NCI-H1417 treated with DMSO at 0.1 percent for 48 hours (cell line): Measurements from ENCODE around the gene BLNK.
A peak's percentile ranks its signal among the peaks of the same experiment; 100 is the strongest.

ENCODE experiments used
- DNase-seq: peaks from one replicate; lab custom pipeline; 2025; lab: John Stamatoyannopoulos, UW

The BLNK gene

DNA sequence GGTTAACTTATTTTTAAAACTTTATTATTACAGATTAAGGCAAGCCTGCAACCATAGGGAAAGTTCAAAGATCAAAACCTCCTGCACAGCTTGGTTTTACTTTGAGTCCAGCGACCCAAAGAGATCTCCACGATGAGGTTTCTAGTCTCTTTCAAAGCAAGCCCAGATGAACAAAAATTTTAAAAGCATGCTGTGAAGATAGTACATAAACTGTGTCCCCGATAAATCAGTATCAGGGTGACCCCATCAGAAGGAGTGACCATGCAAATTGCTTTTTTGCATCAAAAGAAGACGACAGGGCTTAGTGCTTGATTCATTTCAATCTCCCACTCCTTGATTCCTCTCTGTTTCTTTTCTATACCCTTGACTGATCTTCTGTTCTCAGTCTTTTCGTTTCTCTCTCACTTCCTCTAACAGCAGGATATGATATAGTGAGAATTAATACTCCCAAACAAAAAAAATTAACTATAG lies 16.8 kb upstream of the BLNK start:
- DNase-seq, result no peak

DNA sequence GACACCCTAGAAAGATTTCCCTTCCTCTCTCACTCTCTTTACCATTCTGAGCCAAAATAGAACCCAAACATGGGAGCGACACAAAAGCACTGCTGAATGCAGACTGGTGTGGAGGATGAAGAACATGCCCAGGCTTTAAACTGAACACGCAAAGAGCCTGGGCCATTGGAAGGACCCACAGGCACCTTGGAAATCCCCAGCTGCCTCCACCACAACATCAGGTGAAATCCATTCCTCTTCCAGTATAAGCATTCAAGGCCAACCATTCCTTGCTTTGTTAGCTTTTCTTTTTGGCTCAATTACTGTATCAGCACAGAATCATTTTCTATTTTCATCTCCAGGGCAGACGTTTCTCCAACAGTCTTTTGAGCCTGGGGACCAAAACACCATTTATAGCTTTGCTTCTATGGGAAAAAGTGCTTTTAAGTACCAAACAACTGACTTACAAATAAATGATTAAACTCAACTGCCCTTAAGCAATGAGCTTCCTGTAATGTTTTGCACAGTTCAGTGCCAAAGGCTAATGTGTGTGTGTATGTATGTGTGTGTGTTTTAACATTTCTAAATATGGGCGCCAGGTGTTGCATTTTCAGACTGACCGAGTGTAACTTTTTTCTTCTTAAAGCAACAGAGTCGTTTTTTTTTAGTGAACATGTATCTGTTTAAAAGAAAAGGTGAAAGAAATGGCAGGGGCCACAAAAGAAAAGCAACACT lies 16.2 kb upstream of the BLNK start:
- DNase-seq, result peak; percentile 10

DNA sequence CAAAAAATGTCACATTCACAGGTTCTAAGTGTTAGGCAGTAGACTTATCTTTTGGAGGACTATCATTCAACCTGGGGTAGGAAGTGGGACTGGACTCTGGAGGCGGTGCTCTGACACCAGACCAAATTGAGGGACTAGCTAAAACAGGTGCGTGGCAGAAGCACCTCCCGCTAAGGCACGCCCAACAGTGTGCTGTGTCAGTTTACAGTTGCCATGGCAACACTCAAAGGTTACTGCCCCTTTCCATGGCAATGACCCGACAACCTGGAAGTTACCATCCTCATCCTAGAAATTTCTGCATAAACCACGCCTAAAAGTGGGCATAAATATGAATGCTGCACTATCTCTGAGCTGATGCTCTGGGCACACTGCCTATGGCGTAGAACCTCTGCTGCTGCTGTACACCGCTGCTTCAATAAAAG lies 14.0 kb upstream of the BLNK start:
- DNase-seq, result no peak

DNA sequence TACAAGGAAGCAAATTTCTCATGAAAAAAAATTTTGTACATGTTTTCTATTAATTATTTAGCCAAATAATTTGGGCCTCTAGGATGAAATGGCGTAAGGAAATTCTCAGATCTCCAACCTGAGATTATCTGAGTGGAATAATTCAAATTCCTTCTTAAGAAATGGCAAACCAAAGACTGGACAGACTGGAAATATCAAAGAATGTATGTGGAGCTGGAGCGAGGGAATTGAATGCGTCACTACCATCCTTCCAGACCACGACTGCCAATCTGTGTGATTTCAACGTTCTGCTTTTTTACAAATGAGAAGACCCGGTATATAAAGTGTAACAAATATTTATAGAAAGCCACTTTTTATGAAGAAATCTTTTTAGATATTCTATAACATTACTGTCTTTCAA lies 12.4 kb upstream of the BLNK start:
- DNase-seq, result no peak

DNA sequence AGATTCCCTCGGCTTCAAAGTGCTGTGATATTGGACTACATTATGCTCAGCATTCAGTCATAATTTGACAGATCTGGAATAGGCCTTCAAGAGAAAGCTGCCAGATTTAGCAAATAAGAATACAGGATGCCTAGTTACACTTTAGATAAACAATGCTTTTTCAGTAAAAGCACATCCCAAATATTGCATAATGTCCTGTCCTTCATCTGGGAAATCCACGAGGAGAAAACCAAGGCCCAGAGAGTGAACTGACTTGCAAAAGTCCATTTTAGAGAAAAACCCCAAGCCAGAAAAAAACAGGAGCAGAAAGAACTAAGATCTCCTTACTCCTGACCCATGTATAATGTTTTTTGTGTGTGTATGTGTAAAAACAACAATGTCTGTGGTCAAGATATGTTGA lies 12.0 kb upstream of the BLNK start:
- no peak for DNase-seq

DNA sequence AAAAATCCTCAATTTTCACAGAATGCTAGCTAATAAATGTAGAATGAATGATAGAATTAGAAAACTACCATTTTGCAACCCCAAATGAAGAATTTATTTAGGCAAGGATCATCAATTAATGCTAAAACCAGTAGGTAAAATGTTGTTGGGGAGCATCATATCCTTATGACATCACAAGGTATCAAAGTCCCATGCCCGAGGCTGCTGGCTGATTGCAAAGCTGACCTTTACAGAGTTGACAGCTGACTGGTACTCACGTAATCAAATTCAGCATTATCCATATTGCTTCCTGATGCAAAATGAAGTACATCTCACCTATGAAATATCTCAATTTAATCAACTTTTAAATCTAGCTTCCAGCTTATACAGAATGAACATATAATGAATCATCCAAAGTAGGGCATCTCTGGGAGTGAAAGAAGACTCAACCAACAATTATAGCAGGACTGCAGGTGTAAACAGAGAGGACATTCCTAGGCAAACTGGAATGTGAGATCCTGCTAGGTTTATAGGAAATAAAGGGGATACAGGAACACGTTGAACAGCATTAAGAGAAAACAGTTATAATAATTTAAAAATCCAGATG lies 10.2 kb upstream of the BLNK start:
- no peak for DNase-seq

DNA sequence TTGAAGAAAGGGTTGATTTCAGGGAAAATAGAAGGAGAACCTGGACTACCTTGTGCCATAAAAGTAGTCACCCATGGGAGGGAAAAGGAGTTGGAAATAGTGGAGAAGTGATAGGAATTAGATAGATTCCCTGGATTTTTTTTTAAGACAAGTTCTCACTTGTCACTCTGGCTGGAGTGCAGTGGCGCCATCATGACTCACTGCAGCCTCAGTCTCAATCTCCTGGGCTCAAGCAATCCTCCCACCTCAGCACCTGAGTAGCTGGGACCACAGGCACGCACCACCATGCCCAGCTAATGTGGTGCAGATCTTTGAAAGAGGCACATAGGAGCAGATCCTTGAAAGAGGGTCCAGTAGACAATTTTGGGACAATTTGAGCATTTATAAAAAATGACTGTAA lies 9.5 kb upstream of the BLNK start:
- no peak for DNase-seq

DNA sequence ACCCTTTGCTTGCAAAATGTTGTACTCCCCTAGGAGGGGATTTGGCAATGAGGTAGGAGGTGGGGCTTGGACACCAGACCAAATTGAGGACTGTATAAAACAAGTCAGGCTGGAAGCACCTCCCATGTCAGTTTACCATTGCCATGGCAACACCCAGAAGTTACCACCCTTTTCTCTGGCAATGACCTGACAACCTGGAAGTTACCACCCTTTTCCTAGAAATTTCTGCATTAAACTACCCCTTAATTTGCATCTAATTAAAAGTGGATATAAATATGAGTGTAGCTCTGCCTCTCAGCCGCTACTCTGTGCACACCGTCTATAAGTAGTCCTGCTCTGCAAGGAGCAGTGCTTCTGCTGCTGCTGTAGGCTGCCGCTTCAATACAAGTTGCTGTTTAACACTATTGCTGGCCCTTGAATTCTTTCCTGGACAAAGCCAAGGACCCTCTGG lies 7.8 kb upstream of the BLNK start:
- DNase-seq, result no peak

DNA sequence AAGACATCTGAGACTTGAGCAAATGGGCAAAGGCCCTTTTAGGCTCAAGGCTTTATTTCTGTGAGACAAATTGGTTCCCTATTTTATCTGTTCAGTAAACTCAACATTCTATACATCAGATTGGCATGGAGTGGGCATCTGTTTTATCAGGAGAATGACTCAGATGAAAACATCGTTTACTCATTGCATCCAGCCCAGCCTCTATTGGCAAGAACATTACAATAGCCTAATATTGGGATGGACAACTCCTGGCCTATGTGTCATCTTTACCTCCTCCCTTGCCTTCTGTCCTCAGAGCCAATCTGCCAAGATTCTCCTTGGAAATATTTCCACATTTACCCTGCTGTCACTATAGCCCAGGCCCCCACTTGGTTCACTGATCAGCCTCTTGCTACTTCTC lies 5.5 kb upstream of the BLNK start:
- no peak for DNase-seq

DNA sequence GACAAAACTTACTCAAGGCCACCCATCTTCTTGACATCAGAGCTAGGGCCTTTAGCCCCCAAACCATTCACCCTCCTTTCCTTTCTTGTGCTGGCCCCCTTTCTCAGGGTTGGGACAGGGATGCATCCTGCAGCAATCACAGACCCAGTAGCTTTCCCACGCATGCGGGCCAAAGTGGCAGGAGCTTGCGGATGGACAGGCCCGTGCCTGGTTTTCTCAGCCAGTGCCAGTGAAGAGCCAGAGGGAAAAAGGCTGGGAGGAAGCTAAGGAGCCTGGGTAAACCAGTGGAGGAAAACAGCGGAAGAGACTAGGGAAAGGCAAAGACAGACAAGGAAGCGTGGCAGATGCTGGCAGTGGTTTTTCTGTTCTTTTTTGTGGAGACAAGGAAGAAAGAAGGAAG lies 5.1 kb upstream of the BLNK start:
- no peak for DNase-seq

DNA sequence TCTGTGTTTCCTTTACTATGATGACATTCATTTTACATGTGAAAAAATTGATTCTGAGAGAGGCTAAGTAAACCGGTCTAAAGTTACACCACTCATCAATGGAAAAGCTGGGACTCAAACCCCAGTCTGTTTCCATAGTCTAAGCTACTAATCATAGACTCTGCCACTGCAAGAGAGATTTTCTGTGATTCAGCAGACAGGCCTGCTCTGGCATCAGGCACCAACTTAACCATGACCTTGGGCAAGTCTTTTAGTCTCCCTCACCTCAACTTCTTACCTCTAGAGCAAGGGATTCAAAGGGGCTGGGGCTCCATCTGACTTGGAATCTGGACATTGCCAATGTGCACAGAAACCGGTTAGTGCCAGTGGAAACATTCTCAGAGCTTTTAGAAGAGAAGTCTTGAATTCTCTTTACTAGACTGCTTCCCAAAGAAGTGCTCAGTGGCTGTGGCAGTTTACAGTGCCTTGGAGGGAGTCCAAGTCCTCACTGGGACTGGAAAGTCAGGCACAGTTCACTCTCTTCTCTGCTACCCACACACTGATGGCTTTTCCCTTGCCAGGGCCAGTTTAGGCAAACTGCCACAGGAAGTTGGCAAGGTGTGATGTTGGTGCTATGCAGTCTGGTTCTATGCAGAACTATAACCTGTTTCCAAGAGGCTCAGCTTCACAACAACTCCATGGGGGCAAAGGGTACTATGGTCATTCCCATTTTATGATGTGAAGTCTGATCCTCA lies 4.5 kb upstream of the BLNK start:
- no peak for DNase-seq

DNA sequence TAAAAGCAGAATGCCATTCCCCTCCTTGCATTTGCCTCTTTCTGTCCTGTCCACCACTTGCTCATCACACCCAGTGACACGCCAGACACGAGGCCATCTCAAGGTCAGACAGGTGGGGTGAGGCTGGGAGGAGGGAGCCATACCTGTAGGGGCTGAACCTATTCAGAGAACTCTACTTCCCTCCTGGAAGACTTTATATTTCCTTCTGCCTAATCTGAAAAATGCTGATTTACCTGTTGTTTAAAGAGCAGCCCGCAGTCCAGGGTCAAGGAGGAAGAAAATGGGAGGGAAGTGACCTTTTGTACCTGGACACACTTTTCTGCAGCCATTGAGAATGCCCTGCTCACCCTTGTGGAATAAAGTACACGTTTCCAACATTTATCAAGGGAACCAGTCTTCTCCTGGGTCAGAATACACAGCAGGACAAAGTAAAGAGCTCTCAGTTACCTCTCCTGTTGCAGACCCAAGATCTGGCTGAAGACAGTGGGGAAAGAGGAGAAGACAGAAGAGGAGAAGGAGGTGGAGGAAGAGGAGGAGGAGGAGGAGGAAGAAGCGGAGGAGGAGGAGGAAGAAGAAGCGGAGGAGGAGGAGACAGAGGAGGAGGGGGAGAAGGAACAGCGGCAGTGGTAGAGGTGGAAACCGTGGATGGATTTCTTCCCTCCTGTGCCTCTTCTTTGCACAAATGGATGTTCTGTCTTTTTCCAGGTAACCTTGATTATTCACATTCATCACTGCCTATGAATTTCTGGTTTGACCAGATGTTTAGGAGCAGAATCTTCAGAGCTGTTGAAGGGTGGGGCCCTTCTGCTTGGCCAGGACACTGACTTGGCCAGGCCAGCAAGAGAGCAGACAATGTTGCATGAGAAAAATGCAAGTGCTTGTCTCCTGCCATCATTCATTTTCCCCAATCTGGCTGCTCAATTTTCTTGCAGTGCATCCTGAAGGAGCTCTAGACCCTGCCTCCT lies 1.2 kb upstream of the BLNK start:
- DNase-seq, result no peak

DNA sequence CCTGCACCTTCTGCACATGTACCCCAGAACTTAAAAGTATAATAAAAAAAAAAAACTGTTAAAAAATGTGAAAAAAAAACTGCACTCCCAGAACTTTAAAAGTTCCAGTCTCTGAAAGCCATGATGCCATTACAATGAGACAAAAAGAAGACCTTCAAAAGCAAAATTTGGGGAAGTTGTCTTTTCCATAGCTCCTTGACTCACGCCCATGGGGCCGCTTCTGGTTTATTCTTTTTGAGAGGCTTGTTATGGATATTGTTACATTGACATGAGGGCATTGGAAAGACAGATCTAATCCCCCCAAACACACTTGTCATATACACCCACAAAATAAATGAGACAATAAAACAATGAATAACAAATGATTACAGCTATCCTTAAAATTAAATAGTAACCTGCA lies 798 bp downstream of the BLNK start:
- no peak for DNase-seq

DNA sequence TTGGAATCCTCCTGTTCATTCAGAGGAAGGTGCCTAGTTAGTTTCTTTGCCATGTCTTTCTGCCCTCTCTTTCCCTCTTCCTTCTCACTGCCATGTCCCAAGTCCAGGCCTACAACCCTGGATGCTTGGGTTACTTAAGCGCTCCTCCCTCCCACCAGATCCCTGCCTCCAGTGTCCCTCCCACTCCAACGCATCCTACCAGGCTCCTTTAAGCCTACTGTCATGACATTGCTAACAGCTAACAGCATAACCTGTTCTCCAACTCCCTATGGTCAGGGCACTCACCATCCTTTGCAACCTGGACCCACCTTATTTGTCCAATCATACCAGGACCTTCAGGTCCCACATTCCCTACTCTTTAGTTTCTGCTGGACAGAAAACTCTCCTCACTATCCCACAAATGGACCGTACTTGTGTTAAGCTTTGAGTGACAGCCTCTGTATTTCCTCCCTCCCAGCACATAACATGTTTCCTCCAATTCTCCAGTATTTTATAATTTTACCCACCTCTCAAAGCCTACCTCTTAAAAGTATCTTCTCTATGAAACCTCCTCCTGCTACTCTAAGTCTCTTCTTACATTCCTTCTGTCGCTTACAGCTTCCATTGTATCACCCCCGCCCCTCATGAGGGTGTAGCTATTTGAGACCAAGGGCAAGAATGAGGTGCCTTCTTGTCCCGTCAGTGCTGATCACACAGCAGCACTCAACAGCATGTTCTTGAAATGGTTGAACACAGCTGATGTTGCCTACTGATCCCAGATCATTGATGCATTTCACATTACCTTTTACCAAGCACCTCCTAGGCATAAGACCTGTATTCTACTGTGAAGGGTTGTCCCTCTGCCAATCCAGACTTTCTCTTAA lies 1.7 kb downstream of the BLNK start:
- DNase-seq, result no peak

DNA sequence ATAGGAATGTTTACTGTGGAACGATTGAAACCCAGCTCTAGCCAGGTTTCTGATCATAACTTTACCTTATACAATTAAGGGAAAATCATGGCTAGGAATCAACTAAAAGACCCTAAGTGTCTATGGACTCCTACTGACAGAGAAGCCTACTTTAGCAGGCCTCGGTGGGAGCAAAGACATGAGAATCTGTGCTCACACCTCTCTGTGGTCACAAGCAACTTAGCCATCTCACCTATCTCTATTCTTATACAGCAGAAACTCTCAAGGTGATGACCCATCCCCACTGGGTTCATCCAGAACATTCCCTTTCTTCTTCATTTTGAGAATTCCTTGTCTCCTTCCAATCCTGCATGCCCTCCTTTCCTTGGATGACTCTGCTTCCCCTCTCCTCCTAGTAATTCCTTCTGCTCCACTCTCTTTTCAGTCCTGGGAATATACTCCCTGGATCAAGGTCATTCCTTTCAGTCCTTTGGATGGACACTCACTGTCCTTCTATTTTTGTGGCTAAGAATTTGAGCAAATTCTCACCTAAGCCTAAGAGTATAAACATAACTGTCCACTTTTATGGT lies 2.9 kb downstream of the BLNK start:
- DNase-seq, result no peak

DNA sequence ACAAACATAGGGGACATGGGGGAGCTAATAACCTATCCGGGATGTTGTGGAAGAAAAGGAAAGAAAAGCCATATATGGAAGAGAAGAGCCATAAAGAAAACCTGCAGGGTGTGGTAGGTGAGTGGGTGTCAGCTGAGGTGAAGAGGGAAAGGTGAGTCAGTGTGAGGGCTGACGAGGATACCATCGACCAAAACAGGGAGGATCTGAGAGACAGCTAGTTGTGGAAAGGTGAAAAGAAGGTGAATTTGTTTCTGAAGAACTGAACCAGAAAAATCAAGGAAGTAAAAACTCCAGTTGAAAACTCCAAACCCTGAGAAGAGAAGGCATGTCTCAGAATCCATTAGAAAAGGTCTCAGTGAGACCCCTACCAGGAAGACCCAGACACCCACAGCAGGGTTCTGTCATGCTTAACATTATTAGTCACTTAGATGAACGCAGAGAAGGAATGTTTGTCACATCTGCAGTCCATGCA lies 4.1 kb downstream of the BLNK start:
- DNase-seq, result no peak

DNA sequence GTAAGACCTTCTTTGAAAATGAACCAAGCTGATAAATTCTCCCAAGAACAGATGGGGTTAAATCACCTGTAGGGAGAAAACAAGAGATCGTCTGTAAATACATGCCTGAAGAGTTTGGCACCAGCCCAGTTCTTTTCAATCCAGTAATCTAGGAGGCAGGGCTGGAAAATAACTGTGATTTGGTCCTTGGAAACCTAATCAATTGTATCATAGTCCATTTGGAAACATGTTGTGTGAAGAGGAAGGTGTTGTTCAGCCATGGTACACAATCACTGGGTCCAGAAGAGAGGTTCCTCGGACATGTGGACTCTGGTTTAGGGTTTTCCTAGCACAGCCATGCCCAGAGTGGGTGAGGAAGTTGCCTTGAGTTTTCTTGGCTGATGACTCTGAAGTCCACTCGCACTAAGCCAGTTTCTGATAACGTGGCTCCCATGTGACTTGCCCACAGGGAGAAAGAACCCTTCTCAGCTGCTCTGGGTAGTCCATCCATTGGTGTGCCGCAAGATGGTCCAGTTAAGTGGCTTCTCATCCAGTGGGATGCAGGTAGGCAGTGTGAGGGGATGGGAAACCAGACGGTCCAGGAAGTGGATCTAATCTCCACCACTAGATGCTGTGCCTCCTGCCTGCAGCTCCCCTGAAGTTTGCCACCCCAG lies 5.1 kb downstream of the BLNK start:
- no peak for DNase-seq

DNA sequence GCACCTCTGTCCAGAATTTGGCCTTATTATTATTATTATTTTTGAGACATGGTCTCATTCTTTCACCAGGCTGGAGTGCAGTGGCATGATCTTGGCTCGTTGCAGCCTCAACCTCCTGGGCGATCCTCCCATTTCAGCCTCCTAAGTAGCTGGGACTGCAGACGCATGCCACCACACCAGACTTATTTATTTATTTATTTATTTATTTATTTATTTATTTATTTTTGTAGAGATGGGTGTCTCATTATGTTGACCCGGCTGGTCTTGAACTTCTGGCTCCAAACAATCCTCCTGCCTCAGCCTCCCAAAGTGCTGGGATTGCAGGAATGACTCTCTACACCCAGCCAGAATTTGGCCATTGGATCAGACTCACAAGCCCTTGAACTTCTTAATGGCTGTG lies 6.4 kb downstream of the BLNK start:
- no peak for DNase-seq

DNA sequence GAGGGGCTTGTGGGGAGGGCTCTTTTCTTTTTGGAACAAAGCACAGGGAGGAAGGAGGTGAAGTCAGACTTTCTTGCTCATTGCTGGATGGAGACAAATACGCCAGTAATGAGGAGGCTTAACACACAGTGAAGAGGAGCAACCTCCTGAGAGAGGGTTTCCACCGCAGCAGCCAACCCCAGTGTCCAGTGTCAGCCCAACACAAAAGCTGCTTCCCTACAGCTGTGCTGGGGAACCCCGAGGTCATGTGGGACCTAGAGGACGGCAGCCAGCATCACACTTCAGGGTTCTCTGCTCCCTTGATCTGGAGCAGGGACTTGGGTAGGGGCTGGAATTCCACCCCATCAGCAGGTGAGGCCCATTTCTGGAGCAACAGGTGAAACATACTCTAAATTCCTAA lies 7.7 kb downstream of the BLNK start:
- no peak for DNase-seq

DNA sequence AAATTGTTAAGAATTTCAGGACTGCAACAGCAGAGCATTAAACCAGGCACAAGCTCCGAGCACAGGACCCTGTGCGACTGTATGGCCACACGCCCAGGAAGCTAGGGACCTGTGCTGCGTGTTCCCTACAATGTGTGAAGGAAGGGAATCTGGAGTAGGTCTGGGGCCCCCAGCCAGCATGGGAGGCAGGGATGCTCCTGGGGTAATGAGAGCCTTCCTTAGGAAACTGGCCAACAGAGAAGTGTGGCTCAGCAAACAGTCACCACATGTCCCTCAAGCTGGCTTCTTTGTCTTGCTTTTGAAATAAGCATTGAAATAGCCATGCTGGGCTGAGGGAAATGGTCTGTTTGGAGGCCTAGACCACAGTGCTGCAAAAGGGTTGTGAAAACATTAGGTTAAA lies 8.2 kb downstream of the BLNK start:
- no peak for DNase-seq
